ENCODE data around the gene GPATCH4. TPM values are rescaled to one million over a fixed set of nuclear protein-coding genes. Genes with fewer than 3 reads are reported as not detected.
"Not testable (repeated sequence)": the region's sequence is repeated elsewhere in the genome, so short reads cannot be mapped to it uniquely, and the experiment has no call there.

GPATCH4 gene
- total RNA-seq, 1 experiment from 2014 or later = 23.8 TPM

GRCh38 chr1:156598125-156598524 is 3.2 kb downstream of the GPATCH4 start:
- no peak for DNase-seq (ENCODE audit: low read depth)

GRCh38 chr1:156596426-156596825 is 4.9 kb downstream of the GPATCH4 start:
- no peak for DNase-seq (ENCODE audit: low read depth)

GRCh38 chr1:156595016-156595415 is 6.3 kb downstream of the GPATCH4 start:
- DNase-seq (ENCODE audit: low read depth) = no peak

- no peak for DNase-seq (ENCODE audit: low read depth)
Measured at GRCh38 chr1:156594190-156594589, 7.1 kb downstream of the GPATCH4 start.

- DNase-seq (ENCODE audit: low read depth) = no peak
Measured at GRCh38 chr1:156593661-156593989, 7.7 kb downstream of the GPATCH4 start.

GRCh38 chr1:156592910-156593660 is 8.2 kb downstream of the GPATCH4 start:
- no peak for DNase-seq (ENCODE audit: low read depth)

GRCh38 chr1:156592158-156592909 is 8.9 kb downstream of the GPATCH4 start:
- no peak for DNase-seq (ENCODE audit: low read depth)

- peak; percentile 66 for DNase-seq (ENCODE audit: low read depth)
Measured at GRCh38 chr1:156591432-156592157, 9.7 kb downstream of the GPATCH4 start, which contains the start of gene NAXE. NAXE (plus strand) TSS chr1:156591776; CDS start chr1:156591805, 29 bp downstream.

GRCh38 chr1:156591181-156591431 is 10.2 kb downstream of the GPATCH4 start:
- no peak for DNase-seq (ENCODE audit: low read depth)

- no peak for DNase-seq (ENCODE audit: low read depth)
Measured at GRCh38 chr1:156590326-156591180, 10.7 kb downstream of the GPATCH4 start.

- DNase-seq (ENCODE audit: low read depth) = no peak
Measured at GRCh38 chr1:156589546-156589945, 11.7 kb downstream of the GPATCH4 start.

- not testable (repeated sequence) for DNase-seq (ENCODE audit: low read depth)
Measured at GRCh38 chr1:156587927-156588326, 13.4 kb downstream of the GPATCH4 start.

GRCh38 chr1:156586892-156587477 is 14.3 kb downstream of the GPATCH4 start:
- DNase-seq (ENCODE audit: low read depth) = no peak

GRCh38 chr1:156586323-156586722 is 15.0 kb downstream of the GPATCH4 start:
- DNase-seq (ENCODE audit: low read depth) = no peak

- no peak for DNase-seq (ENCODE audit: low read depth)
Measured at GRCh38 chr1:156584813-156585212, 16.5 kb downstream of the GPATCH4 start.

- peak; percentile 70 for DNase-seq (ENCODE audit: low read depth)
Measured at GRCh38 chr1:156583821-156584622, 17.3 kb downstream of the GPATCH4 start.

GRCh38 chr1:156582388-156583017 is 18.8 kb downstream of the GPATCH4 start:
- DNase-seq (ENCODE audit: low read depth) = no peak

- no peak for DNase-seq (ENCODE audit: low read depth)
Measured at GRCh38 chr1:156581661-156582387, 19.5 kb downstream of the GPATCH4 start.

GRCh38 chr1:156579472-156579871 is 21.8 kb downstream of the GPATCH4 start, which contains the start of gene TTC24:
TTC24 (plus strand) TSS chr1:156579723; CDS start chr1:156581365, 1,642 bp downstream.
- DNase-seq (ENCODE audit: low read depth) = no peak
